Activated CD8-positive, alpha-beta memory T cell treated with anti-CD3 and anti-CD28 coated beads for 24 hours (primary cell): ENCODE data around the gene P3H1.
"Not testable (repeated sequence)": the region's sequence is repeated elsewhere in the genome, so short reads cannot be mapped to it uniquely, and the experiment has no call there.

Experiments
- DNase-seq: peaks from one replicate; pipeline ENCODE4 v3.0.0-alpha.2; 2020

The P3H1 gene

GRCh38 chr1:42766741-42767509 lies at the start of gene P3H1, which contains the start of gene C1orf50:
Gene P3H1 (minus strand): TSS chr1:42767028. CDS start chr1:42766971, 57 bp downstream.
Gene C1orf50 (plus strand): TSS chr1:42767249. CDS start chr1:42767312, 63 bp downstream.
- DNase-seq = peak; percentile 99

DNA sequence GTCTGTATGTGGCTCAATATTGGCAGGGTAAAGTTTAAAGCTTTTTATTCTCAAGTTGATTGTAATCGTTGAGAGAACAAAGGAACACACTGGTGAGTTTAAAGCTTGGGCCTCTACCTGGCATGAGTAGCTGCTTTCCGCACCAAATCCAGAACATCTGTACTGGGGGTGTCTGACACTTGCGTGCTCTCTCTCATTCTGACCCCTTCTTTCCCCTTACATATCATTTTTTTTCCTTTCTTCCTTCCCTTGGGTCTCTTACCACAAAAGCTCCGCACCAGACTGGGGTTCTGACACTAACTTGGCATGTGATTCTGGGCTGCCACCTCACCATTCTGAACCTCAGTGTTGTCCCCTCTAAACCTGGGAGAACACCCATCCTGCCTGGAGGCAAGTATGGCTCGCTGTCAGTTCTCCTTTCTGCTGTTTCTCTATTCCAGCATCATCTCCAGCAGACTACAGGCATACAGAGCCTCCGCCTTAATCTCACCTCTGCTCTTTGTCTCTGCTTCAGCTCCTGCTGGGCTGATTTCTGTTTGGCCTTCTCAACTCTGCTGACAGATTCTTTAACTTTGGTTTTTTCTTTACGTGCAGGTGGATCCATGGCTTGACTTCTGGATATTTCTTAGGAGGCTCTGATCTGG lies 49.2 kb upstream of the P3H1 start:
- DNase-seq = no peak

- DNase-seq = not testable (repeated sequence)
Observed at GRCh38 chr1:42814815-42815214, 48.0 kb upstream of the P3H1 start.

DNA sequence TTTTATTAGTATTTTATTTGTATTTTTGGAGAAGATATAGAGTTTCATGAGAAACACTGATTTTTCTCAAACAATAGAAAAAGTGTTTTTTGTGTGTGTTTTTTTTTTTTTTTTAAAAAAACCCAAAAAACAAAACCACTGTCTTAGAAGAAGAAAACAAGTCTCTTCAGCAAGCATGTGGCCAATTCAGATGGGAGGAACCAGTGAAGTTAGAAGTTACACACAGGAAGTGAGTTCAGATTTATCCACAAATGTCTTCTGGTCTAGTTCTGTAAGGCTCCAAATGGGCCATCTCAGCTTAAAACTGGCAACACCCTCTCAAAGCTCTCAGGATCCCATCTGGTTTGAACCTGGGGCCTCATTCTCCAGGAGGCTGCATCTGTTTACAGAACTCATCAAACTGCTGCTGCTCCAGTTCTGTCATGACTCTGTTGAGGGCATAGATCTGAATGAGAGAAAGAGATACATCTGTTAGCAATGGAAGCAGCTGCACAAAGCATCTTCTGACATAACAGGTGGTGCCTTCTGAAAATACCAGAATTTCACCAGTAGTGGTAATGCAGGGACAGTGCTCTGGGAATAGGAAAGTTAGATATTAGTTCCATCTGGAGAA lies 40.3 kb upstream of the P3H1 start:
- DNase-seq = no peak

DNA sequence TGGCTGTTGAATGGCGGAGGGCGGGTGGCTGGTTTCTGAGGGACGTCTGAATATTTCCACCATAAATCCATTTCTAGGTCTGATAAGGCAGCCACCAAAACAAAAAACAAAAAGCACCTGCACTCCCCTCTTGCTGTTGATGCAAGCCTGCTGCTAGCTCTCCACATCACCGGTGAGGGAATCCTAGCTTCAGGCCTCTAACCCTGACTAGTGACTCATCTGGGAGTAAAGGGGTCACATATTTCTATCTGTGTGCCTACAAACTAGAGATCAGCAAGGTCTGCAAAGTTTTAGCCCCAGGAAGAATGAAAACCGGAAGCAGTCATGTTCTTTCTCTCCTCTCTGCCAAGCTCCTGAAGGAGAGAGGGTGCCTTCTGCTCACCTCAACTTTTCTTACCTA lies 39.8 kb upstream of the P3H1 start:
- no peak for DNase-seq

DNA sequence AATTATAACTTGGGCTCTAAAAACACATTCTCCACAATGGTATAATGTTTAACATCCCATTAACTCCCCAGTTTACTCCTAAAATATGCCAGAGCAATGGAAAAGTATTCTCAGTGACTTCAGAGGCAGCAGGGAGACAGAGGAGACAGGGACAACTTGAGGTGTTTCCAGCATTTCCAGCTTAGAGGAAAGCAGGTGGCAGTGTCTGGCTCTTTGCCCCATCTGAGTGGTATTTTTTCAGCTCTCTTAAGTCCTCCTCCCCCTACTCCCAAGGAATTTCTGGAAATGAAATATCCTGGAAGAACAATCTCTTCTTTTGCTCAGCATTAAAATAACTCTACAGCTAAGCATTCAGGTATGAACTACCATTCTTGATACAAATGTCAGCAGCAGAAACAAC lies 39.3 kb upstream of the P3H1 start:
- DNase-seq = no peak

- DNase-seq = no peak
Observed at GRCh38 chr1:42801832-42802473, 35.1 kb upstream of the P3H1 start.

DNA sequence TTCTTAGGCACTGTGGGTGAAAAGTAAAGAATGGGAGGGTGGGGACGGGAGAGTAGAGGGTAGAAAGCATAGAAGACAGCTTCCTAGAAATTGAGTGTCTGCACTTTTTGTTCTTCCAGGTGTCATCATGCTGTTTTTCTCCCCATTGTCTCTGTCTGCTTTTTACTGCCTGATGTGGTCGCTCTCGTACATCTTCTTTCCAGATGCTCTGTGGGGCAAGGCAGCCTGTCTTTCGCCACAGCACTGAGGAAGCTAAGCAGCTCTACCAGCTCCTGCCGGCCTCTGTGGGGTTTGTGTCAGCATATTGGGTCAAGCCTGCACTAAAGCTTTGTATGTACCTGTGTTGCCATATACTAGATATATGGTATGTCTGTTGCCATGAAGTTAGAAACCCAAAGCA lies 31.2 kb upstream of the P3H1 start:
- no peak for DNase-seq

GRCh38 chr1:42797414-42797813 lies 30.6 kb upstream of the P3H1 start:
- no peak for DNase-seq

DNA sequence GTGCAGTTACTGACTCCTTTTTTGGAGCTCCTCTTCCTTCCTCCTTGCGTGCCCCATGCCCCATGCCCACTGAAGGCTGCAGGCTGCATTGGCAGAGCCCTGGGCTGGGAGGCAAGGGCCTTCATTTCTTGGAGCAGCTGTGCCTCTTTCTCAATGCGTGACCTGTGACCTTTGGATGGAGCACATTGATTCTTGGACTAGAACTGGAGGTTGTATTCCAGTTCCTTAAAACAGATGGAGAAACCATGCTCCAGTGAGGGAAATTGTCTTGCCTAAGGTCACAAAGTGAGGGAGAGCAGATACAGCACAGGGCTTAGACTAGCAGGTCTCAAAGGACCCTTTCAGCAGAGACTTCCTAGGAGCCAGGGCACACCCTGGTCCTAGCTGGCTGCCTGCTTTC lies 27.0 kb upstream of the P3H1 start:
- no peak for DNase-seq

DNA sequence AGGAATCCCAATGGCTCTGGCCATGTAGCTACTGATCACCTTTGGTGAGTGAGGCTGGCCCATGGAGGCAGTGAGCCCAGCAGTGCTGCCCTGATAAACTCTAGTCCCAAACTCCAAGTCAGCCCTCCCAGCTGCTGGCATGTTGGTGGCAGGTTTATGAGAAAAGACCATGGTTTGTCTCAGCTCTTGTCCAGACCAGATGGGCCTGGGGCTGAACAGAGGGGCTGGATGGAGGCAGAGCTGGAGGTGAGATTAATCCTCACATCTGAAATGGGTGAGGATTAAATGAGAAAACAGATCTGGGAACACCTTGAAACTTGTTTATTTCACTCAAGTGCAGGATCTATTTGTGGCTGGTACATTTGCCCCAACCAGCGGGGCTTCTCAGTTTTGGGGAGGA lies 21.2 kb upstream of the P3H1 start:
- DNase-seq = no peak

- no peak for DNase-seq
Observed at GRCh38 chr1:42786097-42786496, 19.3 kb upstream of the P3H1 start.

DNA sequence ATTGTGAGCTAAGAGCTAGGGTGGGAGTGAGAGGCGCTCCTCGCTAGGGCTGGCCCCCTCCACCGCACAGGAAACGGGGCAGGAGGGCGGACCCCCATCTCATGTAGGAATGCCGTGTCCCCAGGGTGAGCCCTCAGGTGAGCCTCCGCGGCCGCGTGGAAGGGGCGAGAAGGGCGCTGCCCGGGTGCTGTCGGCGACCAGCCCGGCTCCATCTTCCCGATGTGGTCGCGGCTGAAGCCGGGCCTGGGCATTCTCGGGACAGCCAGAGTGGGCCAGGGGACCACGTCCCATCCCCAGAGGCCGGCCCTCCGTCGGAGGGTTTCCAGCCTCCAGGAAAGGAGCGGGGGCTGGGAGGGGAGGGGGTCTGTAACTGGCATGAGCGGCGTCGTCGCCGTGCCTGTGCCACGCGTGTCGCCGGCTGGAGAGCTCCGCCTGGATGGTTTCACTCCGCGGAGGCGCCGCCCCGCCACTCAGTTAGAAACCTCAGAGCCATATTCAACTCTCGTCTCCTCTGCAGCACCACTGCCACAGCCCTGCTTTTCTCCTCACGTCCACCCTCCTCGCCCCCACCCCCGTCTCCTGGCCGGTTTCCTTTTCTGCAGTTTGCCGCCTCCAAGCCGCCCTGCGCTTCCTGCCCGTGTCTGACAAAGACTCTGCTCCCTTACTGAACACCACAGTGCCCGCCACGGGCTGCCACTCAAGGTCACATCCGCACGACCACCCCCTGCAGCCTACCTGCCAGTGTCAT lies 18.3 kb upstream of the P3H1 start, which contains the start of gene TMEM269:
Gene TMEM269 (plus strand): TSS at position 46 of the 748 bp plus-strand sequence. CDS start 4,903 bp downstream, outside the sequence.
- peak; percentile 77 for DNase-seq

DNA sequence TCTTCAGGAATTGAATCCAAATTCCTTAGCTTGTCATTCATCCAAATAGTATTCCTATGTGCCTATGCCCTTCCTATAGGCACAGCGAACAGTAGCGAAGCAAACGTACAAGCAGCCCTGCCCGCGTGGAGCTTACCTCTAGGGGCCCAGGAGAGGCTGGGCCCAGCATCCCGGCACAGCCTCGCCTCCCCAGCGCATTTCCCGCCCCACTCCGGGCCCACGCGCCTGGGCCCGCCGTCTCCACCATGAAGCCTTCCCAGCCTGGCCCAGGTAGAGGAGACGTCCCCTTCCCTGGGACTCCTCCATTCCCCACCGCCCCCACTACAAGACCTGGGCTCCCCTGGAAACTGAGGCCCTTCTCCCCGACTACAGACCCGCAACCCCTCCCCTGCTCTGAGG lies 17.7 kb upstream of the P3H1 start:
- no peak for DNase-seq

DNA sequence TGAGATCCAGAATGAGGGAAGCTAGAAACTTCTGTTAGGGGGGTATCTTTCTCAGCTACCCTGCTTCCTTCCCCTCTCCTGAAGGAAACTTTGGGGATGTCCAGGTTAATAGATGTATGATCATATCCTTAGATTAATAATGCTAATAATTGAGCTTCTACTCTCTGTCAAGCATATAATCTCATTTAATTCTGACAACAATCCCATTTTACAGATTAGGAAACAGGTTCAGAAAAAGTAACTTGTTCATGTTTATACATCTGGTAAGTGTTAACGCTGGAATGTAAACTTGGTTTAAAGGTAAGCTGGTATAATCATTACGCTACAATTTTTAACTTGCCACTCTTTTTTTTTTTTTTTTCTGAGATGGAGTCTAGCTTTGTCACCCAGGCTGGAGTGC lies 16.3 kb upstream of the P3H1 start:
- no peak for DNase-seq

- no peak for DNase-seq
Observed at GRCh38 chr1:42780176-42780575, 13.3 kb upstream of the P3H1 start.

GRCh38 chr1:42779725-42780124 lies 12.9 kb upstream of the P3H1 start:
- DNase-seq = no peak

GRCh38 chr1:42777852-42778251 lies 11.0 kb upstream of the P3H1 start:
- DNase-seq = no peak

GRCh38 chr1:42776502-42776901 lies 9.7 kb upstream of the P3H1 start:
- DNase-seq = no peak

DNA sequence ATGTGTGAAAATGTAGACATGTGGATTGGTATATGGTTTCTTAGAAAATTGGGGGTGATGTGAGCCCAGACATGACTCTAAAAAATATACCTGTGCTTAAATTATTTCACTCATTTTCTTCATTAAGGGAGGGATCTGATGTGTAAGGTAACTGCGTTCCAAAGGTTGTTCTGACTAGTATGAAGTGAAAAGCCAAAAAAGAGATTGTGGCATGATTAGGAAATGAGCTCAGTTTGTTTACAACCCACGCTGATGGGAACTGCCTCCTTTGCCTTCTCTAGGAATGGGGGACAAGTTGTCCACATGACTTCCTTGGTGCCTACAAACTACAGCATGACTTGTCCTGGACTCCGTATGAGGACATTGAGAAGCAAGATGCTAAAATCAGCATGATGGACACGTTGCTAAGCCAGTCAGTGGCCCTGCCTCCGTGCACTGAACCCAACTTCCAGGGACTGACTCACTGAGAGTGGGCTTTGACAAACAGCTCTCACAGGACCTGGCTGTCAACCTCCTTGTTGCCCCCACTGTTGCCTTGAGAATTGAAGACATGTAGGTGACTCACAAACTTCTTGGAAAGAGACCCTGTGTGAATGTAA lies 8.2 kb upstream of the P3H1 start:
- no peak for DNase-seq

- DNase-seq = no peak
Observed at GRCh38 chr1:42773420-42773819, 6.6 kb upstream of the P3H1 start.

DNA sequence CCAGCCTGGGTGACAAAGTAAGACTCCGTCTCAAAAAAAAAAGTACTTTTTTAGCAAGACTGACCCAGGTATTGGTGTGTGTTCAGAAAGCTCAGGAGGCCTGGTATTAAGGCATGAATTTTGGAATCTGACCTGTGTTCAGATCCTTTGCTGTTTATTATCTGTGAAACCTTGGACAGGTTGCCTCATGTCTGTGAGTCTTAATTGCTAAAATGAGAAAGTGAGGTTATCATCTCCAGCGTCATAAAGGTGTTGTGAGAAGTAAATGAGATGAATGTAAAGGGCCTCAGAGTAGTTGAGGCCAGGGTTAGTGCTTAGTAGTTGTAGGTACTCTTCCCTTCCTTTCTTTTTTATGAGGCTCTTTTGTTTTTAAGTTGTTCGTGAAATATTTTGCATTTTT lies 3.0 kb upstream of the P3H1 start:
- DNase-seq = no peak
